Gastrocnemius medialis (tissue), 4 donors: ENCODE results near the gene VIPR2.

Experiments
- CTCF ChIP-seq, 5 experiments: fragments of 450-650 bp in 3 of 5; fragments of 200-600 bp in 2 of 5; sonication (generic) in 2 of 5; IDR thresholded peaks in 4 of 5; conservative IDR thresholded peaks in 1 of 5; 1 replicate in 4 of 5; 2 replicates in 1 of 5; pipeline ENCODE4 v1.5.1; 2016 to 2019; ENCODE audit warnings: antibody characterized with exemption in 5 of 5, mild to moderate bottlenecking in 3 of 5, moderate library complexity in 3 of 5
- POLR2A ChIP-seq, 2 donors: fragments of 450-650 bp; IDR thresholded peaks; one replicate each; pipeline ENCODE4 v1.6.1; 2017; ENCODE audit warnings: antibody characterized with exemption in 2 of 2, mild to moderate bottlenecking in 2 of 2, moderate library complexity in 2 of 2

- TF ChIP-seq CTCF (IDR thresholded peaks at IDR 0.05 in 4 of 5, conservative IDR thresholded peaks at IDR 0.05 in 1 of 5) (no peak), POLR2A (IDR thresholded peaks at IDR 0.05) (no peak)
Observed at GRCh38 chr7:158993591-158993990, 151.1 kb downstream of the VIPR2 start.
